H9 (cell line): ENCODE results near the gene SLC36A2. TPM values are rescaled to one million over a fixed set of nuclear protein-coding genes. Genes with fewer than 3 reads are reported as not detected.

Source experiments
- DNase-seq: peaks from one replicate; pipeline ENCODE4 v3.0.0-alpha.2; 2017
- H2AFZ ChIP-seq: one replicate; pipeline ENCODE4 v1.6.1; 2013; ENCODE audit warnings: mild to moderate bottlenecking, low read length, control low read depth, moderate library complexity
- H2AK5ac ChIP-seq: 2 replicates; pipeline ENCODE4 v1.6.1; 2013; ENCODE audit warnings: low read length, control low read depth, mixed read lengths; ENCODE audit not compliant: insufficient read length
- H2BK120ac ChIP-seq: one replicate; pipeline ENCODE4 v1.6.1; 2013; ENCODE audit warnings: low read depth, mild to moderate bottlenecking, low read length, control low read depth, inconsistent platforms; ENCODE audit not compliant: poor library complexity, severe bottlenecking
- H2BK12ac ChIP-seq: 2 replicates; pipeline ENCODE4 v1.6.1; 2013; ENCODE audit warnings: low read length, control low read depth, mixed read lengths, low read depth; ENCODE audit not compliant: insufficient read length
- H2BK15ac ChIP-seq: 2 replicates; pipeline ENCODE4 v1.6.1; 2013; ENCODE audit warnings: low read depth, low read length, control low read depth
- H2BK20ac ChIP-seq: one replicate; pipeline ENCODE4 v1.6.1; 2013; ENCODE audit warnings: low read depth, mild to moderate bottlenecking, low read length, control low read depth, inconsistent platforms; ENCODE audit not compliant: poor library complexity, severe bottlenecking
- H2BK5ac ChIP-seq: 2 replicates; pipeline ENCODE4 v1.6.1; 2013; ENCODE audit warnings: low read length, control low read depth, mixed read lengths; ENCODE audit not compliant: insufficient read length
- H3K14ac ChIP-seq: 2 replicates; pipeline ENCODE4 v1.6.1; 2013; ENCODE audit warnings: low read length, control low read depth; ENCODE audit not compliant: insufficient read depth
- H3K18ac ChIP-seq: 2 replicates; pipeline ENCODE4 v1.6.1; 2013; ENCODE audit warnings: low read depth, mild to moderate bottlenecking, mixed read lengths, low read length, control low read depth; ENCODE audit not compliant: insufficient read length
- H3K23ac ChIP-seq: 2 replicates; pipeline ENCODE4 v1.6.1; 2013; ENCODE audit warnings: low read length, control low read depth, mixed read lengths, low read depth; ENCODE audit not compliant: insufficient read length
- H3K23me2 ChIP-seq: 2 replicates; pipeline ENCODE4 v1.6.1; 2013; ENCODE audit warnings: low read depth, mild to moderate bottlenecking, mixed read lengths, low read length, control low read depth; ENCODE audit not compliant: insufficient read length, poor library complexity, severe bottlenecking
- H3K27ac ChIP-seq: 2 replicates; pipeline ENCODE4 v1.5.1; 2013; ENCODE audit warnings: low read length, control low read depth, mixed read lengths, low read depth; ENCODE audit not compliant: insufficient read length
- H3K27me3 ChIP-seq: 2 replicates; pipeline ENCODE4 v1.6.1; 2013; ENCODE audit warnings: low read length, control low read depth, inconsistent platforms; ENCODE audit not compliant: insufficient read depth
- H3K4ac ChIP-seq: 2 replicates; pipeline ENCODE4 v1.6.1; 2013; ENCODE audit warnings: low read depth, mild to moderate bottlenecking, control low read depth, inconsistent platforms, low read length, moderate library complexity
- H3K4me1 ChIP-seq: 2 replicates; pipeline ENCODE4 v1.6.1; 2013; ENCODE audit warnings: low read length, control low read depth, inconsistent platforms; ENCODE audit not compliant: insufficient read depth
- H3K4me2 ChIP-seq: 2 replicates; pipeline ENCODE4 v1.6.1; 2013; ENCODE audit warnings: low read length, control low read depth, mixed read lengths; ENCODE audit not compliant: insufficient read length, insufficient read depth
- H3K56ac ChIP-seq: 2 replicates; pipeline ENCODE4 v1.6.1; 2013; ENCODE audit warnings: low read depth, mild to moderate bottlenecking, mixed read lengths, low read length, control low read depth; ENCODE audit not compliant: insufficient read length
- H3K79me1 ChIP-seq: 2 replicates; pipeline ENCODE4 v1.6.1; 2013; ENCODE audit warnings: low read depth, mild to moderate bottlenecking, moderate library complexity, low read length, control low read depth, inconsistent platforms; ENCODE audit not compliant: insufficient read depth, poor library complexity, severe bottlenecking
- H3K79me2 ChIP-seq: 2 replicates; pipeline ENCODE4 v1.6.1; 2013; ENCODE audit warnings: low read length, control low read depth, inconsistent platforms; ENCODE audit not compliant: insufficient read depth
- H3K9ac ChIP-seq: 2 replicates; pipeline ENCODE4 v1.6.1; 2013; ENCODE audit warnings: low read length, control low read depth, mixed read lengths; ENCODE audit not compliant: insufficient read length; ENCODE audit errors: extremely low read depth
- H3K9me3 ChIP-seq: one replicate; pipeline ENCODE4 v1.6.1; 2013; ENCODE audit warnings: low read depth, low read length, inconsistent platforms; ENCODE audit not compliant: control insufficient read depth
- H3T11ph ChIP-seq: one replicate; pipeline ENCODE4 v1.6.1; 2013; ENCODE audit warnings: mild to moderate bottlenecking, low read length, control low read depth, inconsistent platforms
- H4K20me1 ChIP-seq: one replicate; pipeline ENCODE4 v1.6.1; 2013; ENCODE audit not compliant: control insufficient read depth, insufficient read length, insufficient read depth
- H4K5ac ChIP-seq: 2 replicates; pipeline ENCODE4 v1.6.1; 2013; ENCODE audit warnings: low read depth, mild to moderate bottlenecking, mixed read lengths, low read length, control low read depth; ENCODE audit not compliant: insufficient read length
- H4K8ac ChIP-seq: replicated peaks from 2 replicates; pipeline ENCODE4 v1.6.1; 2013; ENCODE audit warnings: low read length, control low read depth, mixed read lengths, low read depth; ENCODE audit not compliant: insufficient read length
- H4K91ac ChIP-seq: 2 replicates; pipeline ENCODE4 v1.6.1; 2013; ENCODE audit warnings: low read depth, mild to moderate bottlenecking, moderate library complexity, mixed read lengths, low read length, control low read depth; ENCODE audit not compliant: insufficient read length
- H3K27ac Mint-ChIP-seq, 3 experiments: 2 replicates in 2 of 3; 3 replicates in 1 of 3; pipeline ENCODE4 v1.8.0; 2020 to 2021; ENCODE audit warnings: mixed read lengths in 3 of 3, mild to moderate bottlenecking in 1 of 3, moderate library complexity in 1 of 3
- H3K27me3 Mint-ChIP-seq: 2 replicates; pipeline ENCODE4 v1.8.0; 2021; ENCODE audit warnings: low read depth, mild to moderate bottlenecking, moderate library complexity, mixed read lengths
- H3K36me3 Mint-ChIP-seq, 3 experiments: 2 replicates in 2 of 3; 3 replicates in 1 of 3; pipeline ENCODE4 v1.8.0; 2020 to 2021; ENCODE audit warnings: low read depth in 3 of 3, mixed read lengths in 3 of 3; ENCODE audit not compliant: insufficient read depth in 1 of 3
- H3K4me1 Mint-ChIP-seq, 2 experiments: 2 replicates each; pipeline ENCODE4 v1.8.0; 2020; ENCODE audit warnings: mixed read lengths in 2 of 2
- H3K4me3 Mint-ChIP-seq, 2 experiments: 2 replicates in 1 of 2; 3 replicates in 1 of 2; pipeline ENCODE4 v1.8.0; 2020 to 2021; ENCODE audit warnings: mild to moderate bottlenecking in 2 of 2, mixed read lengths in 2 of 2, moderate library complexity in 1 of 2
- H3K9me3 Mint-ChIP-seq, 2 experiments: 2 replicates in 1 of 2; 3 replicates in 1 of 2; pipeline ENCODE4 v1.8.0; 2020; ENCODE audit warnings: mild to moderate bottlenecking in 2 of 2, mixed read lengths in 2 of 2, moderate library complexity in 1 of 2
- WGBS: extraction: QIAGEN DNeasy Blood & Tissue Kit; methylation state at CpG from one replicate; pipeline ENCODE4 v1.1.7; 2013; ENCODE audit warnings: missing lambda C conversion rate, low lambda C conversion rate, mixed read lengths; ENCODE audit not compliant: insufficient read length; ENCODE audit errors: extremely low coverage; 5-methylcytosine and 5-hydroxymethylcytosine counted together
- total RNA-seq: library from RNA; stranded (reverse); gene quantifications from 2 replicates; pipeline ENCODE4 v1.2.1, GENCODE V29; 2021
- TF ChIP-seq, protein P1 (sequence below): fragments of 200-600 bp; sonication (generic); conservative IDR thresholded peaks from 3 replicates; pipeline ENCODE4 v1.8.0; 2021; ENCODE audit warnings: antibody characterized with exemption, mild to moderate bottlenecking

Gene SLC36A2
- total RNA-seq, 1 experiment from 2014 or later = 0.15 TPM

DNA sequence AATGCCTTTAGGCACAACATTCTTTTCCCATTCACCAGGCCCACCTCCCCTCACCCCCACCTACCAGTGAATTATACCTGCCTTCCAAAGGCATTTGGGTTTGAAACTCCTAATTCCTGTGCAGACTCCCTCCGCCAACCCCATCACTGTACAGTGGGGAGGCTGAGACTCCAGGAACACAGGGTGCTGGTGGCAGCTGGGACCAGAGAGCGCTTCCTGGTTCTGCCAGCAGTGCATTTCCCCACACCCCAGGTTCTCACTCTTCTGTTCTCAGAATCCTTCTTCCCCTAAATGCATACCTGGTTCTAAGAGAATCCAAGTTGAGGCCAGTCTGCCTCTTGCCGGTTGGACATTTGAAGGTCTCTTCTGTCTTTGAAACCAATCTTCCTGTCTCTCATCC is 21.1 kb downstream of the SLC36A2 start:
- no peaks in the 10 kb centered on the region for H3K79me1 ChIP-seq

More for the DNA sequence above, 21.1 kb downstream of the SLC36A2 start:
- Histone ChIP-seq H3K27ac (no peak overlapping the region), H3K9me3 (no peaks in the 10 kb centered on the region), H3K4me1 (no peaks in the 10 kb centered on the region; the same call in 1 of the 2 replicates), H4K5ac (no peak overlapping the region), H3K4me2 (no peak overlapping the region), H3K9ac (no peak overlapping the region), H3K79me2 (no peaks in the 10 kb centered on the region), H2AK5ac (no peak overlapping the region), H3K18ac (no peak overlapping the region), H3K14ac (no peak overlapping the region), H3K23ac (no peak overlapping the region), H2BK12ac (no peak overlapping the region), H4K8ac (no peak overlapping the region), H2BK15ac (no peak overlapping the region), H3T11ph (no peak overlapping the region), H2AFZ (no peak overlapping the region), H3K27me3 (no peaks in the 10 kb centered on the region), H2BK120ac (no peak overlapping the region), H3K23me2 (no peaks in the 10 kb centered on the region), H4K91ac (no peak overlapping the region), H3K56ac (no peak overlapping the region), H2BK5ac (no peak overlapping the region), H3K4ac (no peak overlapping the region), H2BK20ac (no peak overlapping the region), H4K20me1 (no peaks in the 10 kb centered on the region)
- Mint-ChIP-seq H3K4me3 (no peak overlapping the region), H3K27me3 (no peaks in the 10 kb centered on the region; the same call in 1 of the 2 replicates), H3K36me3 (no peaks in the 10 kb centered on the region), H3K9me3 (no peaks in the 10 kb centered on the region; a peak in 1 of 5 replicates), H3K27ac (no peak overlapping the region), H3K4me1 (peaks cover 17 to 18% of the 10 kb centered on the region in 2 experiments)
- no CpG with 5 or more reads among the region's 3 CpGs for WGBS
- TF ChIP-seq, protein P1, sequence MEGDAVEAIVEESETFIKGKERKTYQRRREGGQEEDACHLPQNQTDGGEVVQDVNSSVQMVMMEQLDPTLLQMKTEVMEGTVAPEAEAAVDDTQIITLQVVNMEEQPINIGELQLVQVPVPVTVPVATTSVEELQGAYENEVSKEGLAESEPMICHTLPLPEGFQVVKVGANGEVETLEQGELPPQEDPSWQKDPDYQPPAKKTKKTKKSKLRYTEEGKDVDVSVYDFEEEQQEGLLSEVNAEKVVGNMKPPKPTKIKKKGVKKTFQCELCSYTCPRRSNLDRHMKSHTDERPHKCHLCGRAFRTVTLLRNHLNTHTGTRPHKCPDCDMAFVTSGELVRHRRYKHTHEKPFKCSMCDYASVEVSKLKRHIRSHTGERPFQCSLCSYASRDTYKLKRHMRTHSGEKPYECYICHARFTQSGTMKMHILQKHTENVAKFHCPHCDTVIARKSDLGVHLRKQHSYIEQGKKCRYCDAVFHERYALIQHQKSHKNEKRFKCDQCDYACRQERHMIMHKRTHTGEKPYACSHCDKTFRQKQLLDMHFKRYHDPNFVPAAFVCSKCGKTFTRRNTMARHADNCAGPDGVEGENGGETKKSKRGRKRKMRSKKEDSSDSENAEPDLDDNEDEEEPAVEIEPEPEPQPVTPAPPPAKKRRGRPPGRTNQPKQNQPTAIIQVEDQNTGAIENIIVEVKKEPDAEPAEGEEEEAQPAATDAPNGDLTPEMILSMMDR = no peak
- no peak for DNase-seq
